GM23248 (cell line): ENCODE data around the gene SPNS3.

Experiments
- EZH2 ChIP-seq: fragments of 200-600 bp; sonication (generic); IDR thresholded peaks from 2 replicates; pipeline ENCODE4 v1.6.1; 2018; ENCODE audit warnings: antibody characterized with exemption, mild to moderate bottlenecking; ENCODE audit not compliant: insufficient read depth, poor library complexity, severe bottlenecking
- EZH2phosphoT487 ChIP-seq: fragments of 200-600 bp; sonication (generic); IDR thresholded peaks from 2 replicates; pipeline ENCODE4 v1.6.1; 2018; ENCODE audit warnings: antibody characterized with exemption, moderate library complexity, mild to moderate bottlenecking, low read depth; ENCODE audit not compliant: insufficient read depth

DNA sequence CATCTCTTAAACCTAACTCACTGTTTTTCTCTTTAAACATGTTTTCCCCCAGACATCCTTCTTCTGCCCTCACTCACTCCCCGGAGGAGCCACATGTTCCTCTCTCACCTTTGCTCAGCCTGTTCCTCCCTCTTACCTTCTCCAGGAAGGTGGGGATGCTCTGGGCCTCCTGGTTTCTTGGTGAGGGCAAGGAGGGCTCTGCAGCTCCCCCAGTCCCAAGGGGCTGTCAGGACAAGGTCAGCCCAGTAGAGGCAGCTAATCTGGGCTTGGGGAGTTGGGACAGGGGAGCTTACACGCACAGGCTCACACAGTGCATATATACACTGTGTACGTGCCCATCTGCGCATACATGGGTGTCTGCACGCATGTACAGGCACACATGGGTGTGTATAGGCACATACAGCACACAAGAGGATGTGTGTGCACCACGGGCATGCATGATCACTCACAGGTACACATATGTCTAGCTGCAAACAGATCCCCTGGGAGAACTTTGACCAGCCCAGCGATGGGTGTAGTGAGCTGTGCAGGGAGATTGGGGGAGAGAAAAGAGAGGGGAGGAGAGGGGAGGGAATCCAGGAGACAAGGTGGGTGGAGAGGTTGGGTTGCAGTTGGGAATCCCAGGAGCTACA, 28.6 kb upstream of the SPNS3 start:
- TF ChIP-seq EZH2 (no peak), EZH2phosphoT487 (no peak)
